Measurements from ENCODE around the gene CRYZL1. TPM values are rescaled to one million over a fixed set of nuclear protein-coding genes. Genes with fewer than 3 reads are reported as not detected.
"Not testable (repeated sequence)": the region's sequence is repeated elsewhere in the genome, so short reads cannot be mapped to it uniquely, and the experiment has no call there.

The CRYZL1 gene
- 10 to 100 TPM; 23.9 to 45.9 (median 35.1) TPM for polyA plus RNA-seq (ENCODE audit: insufficient read length in 10 of 10)
- long read RNA-seq, donor 1, transcript CRYZL1-203 (13 exons, 1,482 nt): major isoform, 6 of 10 reads
- long read RNA-seq, donor 1, partial matches to known transcripts: 0 of 10 reads
- long read RNA-seq, donor 1, other reads (novel, unspliced or antisense): 0 of 10 reads
- long read RNA-seq, donor 2, partial matches to known transcripts: 0 of 2 reads
- long read RNA-seq, donor 2, other reads (novel, unspliced or antisense): 0 of 2 reads
- long read RNA-seq, donor 3: 0 reads
- long read RNA-seq, donor 4, partial matches to known transcripts: 0 of 5 reads
- long read RNA-seq, donor 4, other reads (novel, unspliced or antisense): 0 of 5 reads
- long read RNA-seq, donor 5, transcript CRYZL1-203 (13 exons, 1,482 nt): major isoform, 9 of 13 reads
- long read RNA-seq, donor 5, partial matches to known transcripts: 0 of 13 reads
- long read RNA-seq, donor 5, other reads (novel, unspliced or antisense): 0 of 13 reads
- long read RNA-seq, donor 6, transcript CRYZL1-219 (2 exons, 1,018 nt): major isoform, 5 of 14 reads
- long read RNA-seq, donor 6, partial matches to known transcripts: 5 of 14 reads
- long read RNA-seq, donor 6, other reads (novel, unspliced or antisense): 0 of 14 reads
- long read RNA-seq, donor 7, transcript CRYZL1-219 (2 exons, 1,018 nt): major isoform, 6 of 12 reads
- long read RNA-seq, donor 7, partial matches to known transcripts: 0 of 12 reads
- long read RNA-seq, donor 7, other reads (novel, unspliced or antisense): 0 of 12 reads
- long read RNA-seq, donor 8, partial matches to known transcripts: 0 of 7 reads
- long read RNA-seq, donor 8, other reads (novel, unspliced or antisense): 0 of 7 reads
- long read RNA-seq, donor 9, partial matches to known transcripts: 0 of 2 reads
- long read RNA-seq, donor 9, other reads (novel, unspliced or antisense): 0 of 2 reads

- peak; percentile 100 for DNase-seq
Measured at GRCh38 chr21:33641352-33642026, at the start of gene CRYZL1. Gene CRYZL1, minus strand, starts transcription at chr21:33641741. Its CDS starts 10,190 bp downstream, at chr21:33631551.

- no peak for DNase-seq
Measured at GRCh38 chr21:33690874-33691273, 49.3 kb upstream of the CRYZL1 start.

- DNase-seq: peak in 1 of 3 donors; percentile 53
Measured at GRCh38 chr21:33688353-33688752, 46.8 kb upstream of the CRYZL1 start.

- DNase-seq: no peak
Measured at GRCh38 chr21:33687634-33688033, 46.1 kb upstream of the CRYZL1 start.

- DNase-seq: no peak
Measured at GRCh38 chr21:33686386-33686785, 44.8 kb upstream of the CRYZL1 start.

- DNase-seq: peak in 1 of 3 donors; percentile 57
Measured at GRCh38 chr21:33685613-33686197, 44.2 kb upstream of the CRYZL1 start.

DNA sequence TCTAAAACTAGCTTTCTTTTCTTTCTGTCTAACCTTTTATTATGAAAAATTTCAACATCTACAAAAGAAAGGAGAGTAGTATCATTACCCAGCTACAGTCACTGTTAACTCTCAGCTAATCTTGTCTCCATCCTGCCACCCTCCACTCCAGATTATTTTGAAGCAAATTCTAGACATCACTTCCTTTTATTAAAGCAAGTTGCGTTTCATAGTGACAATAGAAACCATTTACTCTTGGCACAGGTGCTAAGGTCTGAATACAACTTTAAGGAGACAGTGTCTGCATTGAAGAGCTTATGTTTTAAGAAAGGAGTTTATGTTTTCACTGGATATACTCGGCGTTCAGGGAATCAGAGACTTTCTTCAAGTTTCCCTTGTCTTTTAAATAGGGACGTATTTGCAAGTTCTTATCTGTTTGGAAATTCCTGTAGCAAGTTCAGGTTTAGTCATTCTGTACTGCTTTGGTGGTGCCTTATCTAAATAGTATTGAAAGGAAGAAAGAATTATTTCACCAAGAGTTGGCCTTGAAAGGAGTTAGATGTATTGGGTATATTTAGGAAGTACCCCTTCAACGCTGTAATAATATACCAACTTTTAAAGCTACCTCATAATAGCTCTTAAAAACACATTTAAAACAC lies 43.5 kb upstream of the CRYZL1 start:
- no peak for DNase-seq

DNA sequence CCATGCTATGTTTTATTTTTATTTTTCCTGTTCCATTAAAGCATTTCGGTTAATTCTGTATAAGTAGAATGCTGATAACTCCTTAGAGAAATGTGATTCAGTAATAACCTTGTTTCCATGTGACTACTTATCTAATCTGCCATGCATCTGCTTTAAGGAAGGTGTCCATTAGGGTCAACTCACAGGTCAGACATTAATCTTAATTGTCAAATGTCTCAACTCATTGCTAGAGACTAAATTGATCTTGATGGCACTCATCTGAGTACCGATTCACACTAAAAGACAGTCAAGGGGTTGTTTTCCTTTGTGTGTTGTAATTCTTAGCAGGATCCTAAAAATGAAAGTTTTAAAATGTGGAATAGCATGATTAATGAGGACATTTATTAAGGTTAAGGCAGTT lies 42.5 kb upstream of the CRYZL1 start:
- DNase-seq: no peak

GRCh38 chr21:33682992-33683627 lies 41.6 kb upstream of the CRYZL1 start:
- peak in 1 of 3 donors; percentile 85 for DNase-seq

- DNase-seq: no peak
Measured at GRCh38 chr21:33680870-33681269, 39.3 kb upstream of the CRYZL1 start.

GRCh38 chr21:33677450-33677849 lies 35.9 kb upstream of the CRYZL1 start:
- no peak for DNase-seq

- not testable (repeated sequence) for DNase-seq
Measured at GRCh38 chr21:33676666-33677065, 35.1 kb upstream of the CRYZL1 start.

GRCh38 chr21:33674226-33674625 lies 32.7 kb upstream of the CRYZL1 start:
- DNase-seq: no peak

- no peak for DNase-seq
Measured at GRCh38 chr21:33673473-33673872, 31.9 kb upstream of the CRYZL1 start.

DNA sequence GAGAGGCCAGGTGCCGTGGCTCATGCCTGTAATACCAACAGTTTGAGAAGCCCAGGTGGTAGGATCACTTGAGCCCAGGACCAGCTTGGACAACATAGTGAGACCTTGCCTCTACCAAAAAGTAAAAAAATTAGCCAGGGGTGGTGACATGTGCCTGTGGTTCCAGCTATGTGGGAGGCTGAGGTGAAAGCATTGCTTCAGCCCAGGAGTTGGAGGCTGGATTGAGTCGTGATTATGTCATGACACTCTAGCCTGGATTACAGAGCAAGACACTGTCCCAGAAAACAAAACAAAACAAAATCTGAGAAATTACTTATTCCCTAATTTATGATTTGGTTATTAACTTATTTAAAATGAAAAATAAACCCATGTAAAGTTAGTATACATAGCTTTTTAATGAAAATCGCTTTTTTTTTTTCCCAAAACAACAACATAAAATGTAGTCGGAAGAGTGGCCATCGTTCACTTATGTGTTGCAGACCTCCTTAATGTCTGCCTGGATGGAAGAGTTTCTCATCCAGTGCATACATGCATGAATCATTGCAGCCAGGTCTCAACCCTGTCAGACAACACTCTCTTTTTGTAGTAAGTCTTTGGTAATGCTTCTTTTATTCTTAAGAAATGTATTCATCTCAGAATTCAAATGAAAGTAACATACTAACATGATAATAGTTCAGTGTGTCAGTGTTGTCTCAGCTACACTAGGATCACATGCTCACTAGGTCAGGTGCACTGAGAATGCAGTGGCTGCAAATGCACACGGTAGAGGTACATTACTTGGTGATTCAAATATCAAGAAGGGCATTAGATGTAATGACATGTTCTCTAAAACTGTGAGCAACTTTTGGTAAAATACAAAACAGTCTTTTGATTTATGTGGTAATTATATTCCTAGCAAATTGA lies 28.8 kb upstream of the CRYZL1 start:
- no peak for DNase-seq

DNA sequence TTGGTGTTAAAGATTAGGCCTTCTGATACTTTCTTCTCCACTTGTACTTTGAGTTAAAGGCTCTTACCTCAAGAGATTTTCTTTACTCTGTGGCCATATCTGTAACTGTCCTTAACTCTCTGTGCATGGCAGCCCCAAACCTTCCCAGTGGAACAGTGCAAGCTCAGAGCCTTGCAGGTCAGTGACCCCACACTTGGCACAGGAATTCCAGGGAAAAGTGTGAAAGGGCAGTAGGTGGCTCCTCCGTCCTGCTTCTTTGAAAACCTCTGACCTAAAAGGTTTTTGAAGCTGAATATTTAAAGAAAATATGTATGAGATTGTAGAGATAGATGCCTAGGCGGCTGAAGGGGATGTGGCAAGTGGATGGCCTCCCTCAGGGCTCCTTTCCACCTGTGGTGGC lies 27.1 kb upstream of the CRYZL1 start:
- no peak for DNase-seq

DNA sequence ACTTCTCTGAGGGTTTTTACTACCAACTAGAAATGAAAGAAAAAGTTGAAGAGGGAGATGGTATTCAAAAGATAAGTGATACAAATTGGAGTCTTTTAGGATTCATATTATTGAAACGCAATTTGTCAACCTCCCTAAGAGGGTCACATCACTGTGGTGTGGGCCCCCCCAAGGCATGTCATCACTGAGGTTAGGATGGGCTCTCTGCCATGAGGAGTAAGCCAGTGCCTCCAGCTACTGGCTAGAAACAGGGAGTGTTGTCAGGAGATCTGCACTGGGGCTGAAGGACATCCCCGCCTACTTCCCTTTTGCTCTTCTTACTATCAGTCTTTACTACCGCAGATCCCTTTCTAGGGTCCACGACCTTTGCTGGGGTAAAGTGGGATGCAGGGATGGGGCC lies 26.6 kb upstream of the CRYZL1 start:
- no peak for DNase-seq

DNA sequence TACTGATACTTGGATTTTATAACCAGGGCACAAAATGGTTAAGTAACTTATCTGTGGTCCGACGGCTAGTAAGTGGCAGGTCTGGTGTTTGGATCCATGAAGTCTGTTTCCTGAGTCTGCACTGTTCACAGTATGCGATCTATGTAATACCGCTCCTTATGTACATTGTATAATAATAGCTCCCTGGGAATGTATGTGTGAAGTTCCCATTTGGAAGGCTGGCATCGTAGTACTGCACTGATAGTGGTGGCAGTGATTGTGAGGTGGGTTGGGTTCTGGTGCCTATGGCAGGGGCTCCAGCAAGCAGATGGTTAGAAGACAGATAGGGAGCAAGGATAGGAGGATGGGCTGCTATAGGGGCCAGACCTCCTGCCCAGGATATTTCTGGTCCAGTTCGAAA lies 26.1 kb upstream of the CRYZL1 start:
- DNase-seq: no peak

DNA sequence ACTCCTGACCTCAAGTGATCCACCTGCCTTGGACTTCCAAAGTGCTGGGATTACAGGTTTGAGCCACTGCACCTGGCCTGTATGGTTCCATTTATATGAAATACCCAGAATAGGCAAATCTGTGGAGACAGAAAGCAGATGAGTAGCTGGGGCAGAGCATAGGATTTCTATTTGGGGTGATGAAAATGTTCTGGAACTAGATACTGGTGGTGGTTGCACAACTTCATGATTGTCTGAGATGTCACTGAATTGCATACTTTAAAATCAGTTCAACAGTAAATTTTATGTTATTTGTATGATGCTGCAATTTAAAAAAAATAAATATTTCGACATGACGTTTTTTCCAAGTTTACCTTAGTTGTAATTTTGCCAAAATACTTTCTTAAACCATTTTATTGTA lies 24.6 kb upstream of the CRYZL1 start:
- no peak for DNase-seq

GRCh38 chr21:33664135-33664534 lies 22.6 kb upstream of the CRYZL1 start:
- no peak for DNase-seq
